ENCODE data around the gene MYO15A.
"Not testable (repeated sequence)": the region's sequence is repeated elsewhere in the genome, so short reads cannot be mapped to it uniquely, and the experiment has no call there.

Gene MYO15A

GRCh38 chr17:18185832-18186626 is 77.5 kb downstream of the MYO15A start:
- no peak for DNase-seq (ENCODE audit: low read depth in 2 of 2)

GRCh38 chr17:18186627-18186982 is 78.0 kb downstream of the MYO15A start:
- DNase-seq (ENCODE audit: low read depth in 2 of 2) = no peak

GRCh38 chr17:18187226-18187625 is 78.7 kb downstream of the MYO15A start:
- DNase-seq (ENCODE audit: low read depth in 2 of 2) = no peak

GRCh38 chr17:18187821-18188761 is 79.5 kb downstream of the MYO15A start:
- DNase-seq (ENCODE audit: low read depth in 2 of 2) = no peak

- DNase-seq (ENCODE audit: low read depth in 2 of 2) = no peak
Measured at GRCh38 chr17:18190628-18191235, 82.2 kb downstream of the MYO15A start.

GRCh38 chr17:18191236-18191667 is 82.7 kb downstream of the MYO15A start:
- DNase-seq (ENCODE audit: low read depth in 2 of 2) = no peak

GRCh38 chr17:18191967-18192366 is 83.4 kb downstream of the MYO15A start:
- no peak for DNase-seq (ENCODE audit: low read depth in 2 of 2)

GRCh38 chr17:18194394-18194793 is 85.8 kb downstream of the MYO15A start:
- DNase-seq (ENCODE audit: low read depth in 2 of 2) = no peak

- no peak for DNase-seq (ENCODE audit: low read depth in 2 of 2)
Measured at GRCh38 chr17:18194804-18195203, 86.2 kb downstream of the MYO15A start.

- DNase-seq (ENCODE audit: low read depth in 2 of 2) = no peak
Measured at GRCh38 chr17:18195246-18195645, 86.7 kb downstream of the MYO15A start.

- no peak for DNase-seq (ENCODE audit: low read depth in 2 of 2)
Measured at GRCh38 chr17:18197535-18198194, 89.1 kb downstream of the MYO15A start.

GRCh38 chr17:18198530-18198929 is 90.0 kb downstream of the MYO15A start:
- DNase-seq (ENCODE audit: low read depth in 2 of 2) = no peak

- no peak for DNase-seq (ENCODE audit: low read depth in 2 of 2)
Measured at GRCh38 chr17:18201108-18201507, 92.6 kb downstream of the MYO15A start.

- DNase-seq (ENCODE audit: low read depth in 2 of 2) = no peak
Measured at GRCh38 chr17:18203308-18203707, 94.8 kb downstream of the MYO15A start.

- no peak for DNase-seq (ENCODE audit: low read depth in 2 of 2)
Measured at GRCh38 chr17:18205861-18206260, 97.3 kb downstream of the MYO15A start.

GRCh38 chr17:18206962-18207361 is 98.4 kb downstream of the MYO15A start:
- DNase-seq (ENCODE audit: low read depth in 2 of 2) = no peak

- no peak for DNase-seq (ENCODE audit: low read depth in 2 of 2)
Measured at GRCh38 chr17:18208092-18208491, 99.5 kb downstream of the MYO15A start.

GRCh38 chr17:18213666-18214270 is 105.2 kb downstream of the MYO15A start:
- no peak for DNase-seq (ENCODE audit: low read depth in 2 of 2)

GRCh38 chr17:18216906-18217305 is 108.3 kb downstream of the MYO15A start:
- not testable (repeated sequence) for DNase-seq (ENCODE audit: low read depth in 2 of 2)

GRCh38 chr17:18217412-18218015 is 109.0 kb downstream of the MYO15A start:
- peak; percentile 49 to 58 for DNase-seq (ENCODE audit: low read depth in 2 of 2)
